Measurements from ENCODE around the gene CDK5RAP2.

Gene CDK5RAP2

DNA sequence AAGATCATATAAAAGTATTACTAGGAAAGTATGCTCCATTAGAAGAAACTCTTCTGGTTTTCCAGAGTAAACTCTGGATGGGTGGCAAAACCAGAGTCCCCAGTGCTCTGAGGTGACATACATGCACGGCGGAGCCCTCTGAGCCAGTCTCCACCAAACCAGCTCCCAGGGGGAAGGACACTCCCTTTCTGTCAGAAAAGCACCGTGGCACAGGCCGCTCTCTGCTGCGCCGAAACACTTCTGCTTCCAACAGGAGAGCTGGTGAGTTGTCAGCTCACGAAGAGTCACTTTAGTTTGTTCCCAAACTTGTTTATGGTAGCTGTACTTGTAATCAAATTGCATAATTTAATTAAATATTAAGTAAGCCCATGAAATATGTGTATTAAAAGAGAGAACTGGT, 184.6 kb downstream of the CDK5RAP2 start:
- DNase-seq, result no peak

DNA sequence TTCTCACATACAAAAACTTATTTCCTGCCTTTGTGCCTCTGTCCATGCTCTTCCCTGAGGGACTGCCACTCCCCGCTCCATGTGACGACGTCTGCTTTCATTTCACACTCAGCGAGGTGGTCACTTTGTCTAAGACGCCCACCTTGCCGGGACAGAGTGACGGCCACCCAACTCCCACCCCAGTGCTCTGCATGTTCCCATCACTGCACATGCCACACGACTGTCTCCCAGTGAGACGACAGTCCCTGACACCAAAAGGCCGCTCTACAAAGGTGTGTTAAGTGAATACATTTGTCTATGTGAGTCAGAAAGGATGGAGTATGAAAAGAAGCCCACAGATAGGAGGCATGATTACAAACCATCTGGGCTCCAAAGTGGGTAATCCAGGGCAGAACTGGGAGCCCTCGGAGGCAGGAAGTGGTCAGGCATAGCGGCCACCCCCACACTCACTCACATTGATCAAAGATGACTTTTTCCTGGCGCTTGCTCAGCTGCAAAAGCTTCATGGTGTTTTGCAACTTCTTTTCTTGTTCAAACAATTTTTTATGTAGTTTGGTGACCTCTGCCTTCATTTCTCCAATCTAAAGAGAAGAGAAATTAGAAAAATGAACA, 185.8 kb downstream of the CDK5RAP2 start:
- DNase-seq, result no peak

DNA sequence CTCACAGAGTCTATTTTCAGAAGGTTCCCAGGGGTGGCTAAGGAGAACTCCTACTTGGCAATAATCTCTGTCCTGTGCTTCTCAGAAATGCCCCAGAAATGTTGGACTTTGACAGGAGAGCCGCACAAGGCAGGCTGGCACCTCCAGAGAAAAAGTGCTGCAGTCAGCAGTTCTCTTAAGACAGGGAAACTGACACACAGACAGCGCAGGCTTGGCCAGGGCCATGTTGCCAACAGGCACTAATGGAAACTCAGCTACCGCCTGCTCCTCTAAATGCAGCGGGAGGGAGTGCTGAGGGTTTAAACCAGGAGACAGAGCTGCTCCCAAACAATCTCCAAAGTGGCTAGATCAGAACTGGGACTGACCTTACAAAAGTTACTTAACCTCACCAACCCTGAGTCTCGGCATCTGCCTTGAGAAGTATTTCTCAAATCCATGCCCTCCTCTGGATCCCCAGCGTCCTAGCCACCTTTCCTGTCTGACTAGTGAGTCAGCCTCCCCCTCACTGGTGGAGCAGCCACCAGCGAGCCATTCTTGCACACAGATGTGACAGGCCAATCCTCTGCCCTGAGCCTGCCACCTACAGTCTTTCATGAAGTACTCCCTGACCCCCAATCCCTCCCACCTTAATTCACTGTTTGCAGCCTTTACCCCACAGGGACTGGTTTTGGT, 186.4 kb downstream of the CDK5RAP2 start:
- no peak for DNase-seq

DNA sequence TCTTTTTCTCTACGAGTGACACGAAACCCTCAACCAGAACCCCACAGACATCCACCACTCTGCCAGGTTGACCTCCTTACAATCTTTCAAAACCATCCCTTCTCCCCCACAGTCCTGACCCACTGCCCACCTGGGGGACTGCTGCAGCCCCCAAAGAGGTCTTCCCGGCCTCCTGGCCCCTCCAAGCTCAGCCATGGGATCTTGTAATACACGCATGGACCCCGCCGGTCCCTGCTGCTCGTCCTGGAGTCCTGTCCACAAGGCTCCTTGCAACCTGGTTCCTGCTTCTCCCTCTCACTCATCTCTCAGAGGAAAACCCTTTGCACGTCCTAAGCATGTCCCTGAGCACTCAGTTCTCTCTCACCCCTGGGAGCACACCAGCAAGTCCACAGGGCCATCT, 187.3 kb downstream of the CDK5RAP2 start:
- no peak for DNase-seq

DNA sequence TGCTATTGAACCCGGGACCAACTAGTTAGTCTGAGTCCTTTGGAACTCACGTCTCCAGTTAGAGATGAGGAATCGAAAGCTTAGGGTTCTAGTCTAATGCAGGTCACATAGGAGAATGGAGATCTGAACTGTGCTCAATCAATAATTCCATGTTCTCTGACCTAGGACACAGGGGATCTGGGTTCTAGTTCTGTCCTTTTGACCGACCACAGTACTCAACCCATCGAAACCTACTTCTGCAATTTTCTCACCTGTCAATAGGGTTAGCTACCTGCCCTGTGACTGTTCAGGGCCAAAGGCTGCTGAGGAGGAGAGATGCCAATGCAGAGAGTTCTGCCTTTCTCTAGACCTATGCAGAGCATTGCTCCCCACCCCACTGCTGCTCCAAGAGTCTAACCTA, 187.7 kb downstream of the CDK5RAP2 start:
- no peak for DNase-seq

DNA sequence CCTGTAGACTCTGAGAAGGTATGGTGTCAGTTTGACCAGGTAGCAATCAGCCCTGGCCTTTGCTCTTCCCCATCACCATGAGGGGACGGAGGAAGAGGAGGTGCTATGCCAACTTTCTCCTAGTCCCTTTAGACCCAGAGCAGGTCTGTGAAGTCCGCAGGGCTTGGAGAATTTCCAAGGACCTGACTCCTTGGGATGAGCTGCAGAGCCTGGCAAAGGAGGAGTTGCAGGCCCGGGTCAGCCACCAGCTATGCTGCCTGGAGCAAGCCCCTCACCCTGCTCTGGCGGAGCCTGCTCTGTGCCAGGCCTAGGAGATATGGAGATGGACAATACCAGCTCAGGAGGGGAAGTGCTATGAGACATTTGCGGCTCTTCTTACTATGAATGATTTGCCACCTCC, 188.3 kb downstream of the CDK5RAP2 start:
- no peak for DNase-seq

DNA sequence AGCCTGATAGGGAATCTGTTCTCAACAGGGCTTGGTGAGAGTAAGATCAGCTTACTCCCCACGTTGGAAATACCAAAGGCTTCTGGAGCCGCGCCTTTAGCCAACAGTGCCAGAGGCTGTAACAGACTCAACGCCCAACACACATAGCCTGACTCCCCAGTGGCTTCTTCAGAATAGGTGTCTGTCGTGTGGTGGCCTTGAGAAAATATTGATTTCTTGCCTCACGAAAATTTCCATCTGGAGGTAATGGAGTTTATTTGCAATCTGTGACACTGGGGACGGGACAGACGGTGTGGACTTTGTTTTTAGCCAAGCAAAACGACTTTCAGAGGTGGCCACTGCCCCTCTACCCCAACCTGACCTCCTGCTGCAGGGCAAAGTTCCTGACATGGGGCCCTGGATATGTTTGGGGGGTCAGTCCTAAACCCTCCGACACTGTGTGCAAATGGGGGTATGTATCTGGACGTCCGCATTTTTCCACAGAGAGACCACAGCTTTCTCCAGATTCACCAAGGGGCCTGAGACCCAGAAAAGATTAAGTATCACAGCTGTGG, 189.3 kb downstream of the CDK5RAP2 start:
- no peak for DNase-seq

DNA sequence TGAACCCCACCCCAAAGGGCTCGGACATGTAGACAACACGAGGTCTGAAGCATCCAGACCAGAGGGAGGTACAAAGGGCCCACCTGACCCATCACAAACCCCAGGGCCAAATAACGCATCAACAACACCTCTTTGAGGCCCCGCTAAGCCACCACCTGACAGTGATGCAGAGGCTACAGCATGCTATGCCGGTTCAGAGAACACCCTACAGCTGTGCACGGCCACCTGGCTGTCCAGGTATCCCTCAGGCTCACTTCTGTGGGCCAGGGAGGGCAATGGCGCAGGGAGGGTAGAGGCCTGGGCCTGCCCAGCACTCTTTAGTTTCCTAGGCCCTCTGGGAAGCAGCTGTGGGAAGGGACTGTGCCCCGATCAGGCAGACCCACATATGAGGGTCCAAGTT, 190.1 kb downstream of the CDK5RAP2 start:
- DNase-seq, result no peak

DNA sequence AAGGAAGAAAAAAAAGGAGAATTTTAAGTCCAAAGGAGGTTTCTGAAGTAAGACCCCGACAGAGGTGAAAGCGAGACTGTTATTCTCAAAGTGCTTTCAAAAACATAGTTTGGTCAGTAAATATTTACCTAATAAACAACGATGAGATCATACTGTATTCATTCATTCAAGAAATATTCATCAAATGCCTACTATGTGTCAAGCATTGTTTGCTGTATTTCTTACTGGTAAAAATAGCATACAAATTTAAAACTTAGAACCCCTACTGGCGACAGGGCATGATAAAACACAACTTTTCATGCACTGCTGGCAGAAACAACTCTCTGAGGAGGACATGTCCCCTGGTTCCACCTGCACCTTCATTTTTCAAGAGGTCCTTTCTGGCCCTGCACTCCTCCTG, 190.7 kb downstream of the CDK5RAP2 start:
- DNase-seq, result no peak

DNA sequence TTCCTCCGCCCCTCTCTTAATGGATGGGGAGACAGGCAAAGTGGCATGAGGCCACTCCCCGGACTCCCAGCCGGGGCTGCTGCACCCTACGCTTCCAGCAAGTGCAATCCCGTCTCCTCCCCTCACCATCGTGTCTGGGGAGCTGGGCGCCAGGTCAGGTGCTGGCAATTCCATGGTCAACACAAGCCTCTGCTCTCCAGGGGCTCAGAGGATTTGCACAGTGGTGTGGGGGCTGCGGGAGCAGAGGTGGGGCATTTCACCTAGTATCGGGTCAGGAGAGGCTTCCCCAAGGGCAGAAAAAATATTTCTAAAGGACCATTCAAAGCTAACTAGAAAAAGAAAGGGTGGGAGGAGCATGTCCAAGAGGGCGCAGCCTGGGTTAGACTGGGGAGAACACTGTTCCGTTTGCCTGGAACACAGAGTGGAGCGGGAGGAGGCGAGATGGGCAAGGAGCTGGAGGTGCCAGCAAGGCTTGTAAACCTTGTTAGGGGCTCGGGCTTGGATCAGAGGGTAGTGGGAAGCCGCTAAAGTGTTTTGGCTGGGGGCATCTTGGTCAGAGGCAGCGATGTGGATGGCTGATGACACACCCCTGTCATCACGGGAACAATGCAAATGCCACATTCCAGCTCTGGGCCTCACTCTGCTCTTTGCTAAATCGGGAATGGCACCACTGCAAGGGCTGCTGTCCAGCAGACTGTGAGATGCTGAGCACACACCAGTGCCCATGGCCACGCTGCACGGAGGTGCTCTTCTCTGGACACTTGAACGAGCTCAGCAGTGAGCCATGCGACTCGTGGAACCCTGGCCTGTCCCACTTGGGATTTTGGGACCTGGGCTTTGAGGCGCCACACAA, 191.7 kb downstream of the CDK5RAP2 start:
- DNase-seq, result no peak

DNA sequence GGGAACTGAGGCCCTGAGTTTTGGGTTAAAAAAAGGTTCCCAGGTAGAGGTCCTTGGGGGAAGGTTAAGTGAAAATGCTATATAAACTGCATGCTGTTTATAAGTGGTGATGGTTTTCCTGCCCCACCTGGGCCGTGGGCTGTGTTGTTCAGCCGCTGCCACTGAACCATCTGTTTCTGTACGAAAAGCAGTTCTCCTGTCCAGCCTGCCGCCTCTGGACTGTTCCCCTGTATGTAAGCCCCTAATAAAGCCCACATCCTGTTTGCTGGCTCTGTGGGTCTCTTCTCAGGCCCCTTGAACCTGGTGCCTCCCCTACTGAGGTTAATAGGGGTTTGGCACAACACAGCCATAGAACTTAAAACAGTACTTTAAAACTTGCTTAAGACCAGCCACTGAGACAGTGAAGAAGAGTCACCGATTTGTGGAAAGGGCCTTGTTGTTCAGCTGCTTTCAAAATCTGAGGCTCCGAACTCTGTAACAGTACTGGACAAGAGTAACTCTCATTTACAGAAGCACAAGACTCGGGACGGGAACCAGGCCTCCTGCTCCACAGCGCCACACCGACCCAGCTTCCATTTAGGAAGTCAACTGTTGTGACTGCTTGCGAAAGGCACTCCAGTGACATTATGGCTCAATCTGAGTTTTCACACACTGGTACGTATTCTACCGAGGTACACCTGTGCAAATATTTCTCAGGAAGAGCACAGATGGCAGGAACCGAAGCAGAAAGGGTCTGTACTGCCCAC, 192.5 kb downstream of the CDK5RAP2 start:
- DNase-seq, result no peak

DNA sequence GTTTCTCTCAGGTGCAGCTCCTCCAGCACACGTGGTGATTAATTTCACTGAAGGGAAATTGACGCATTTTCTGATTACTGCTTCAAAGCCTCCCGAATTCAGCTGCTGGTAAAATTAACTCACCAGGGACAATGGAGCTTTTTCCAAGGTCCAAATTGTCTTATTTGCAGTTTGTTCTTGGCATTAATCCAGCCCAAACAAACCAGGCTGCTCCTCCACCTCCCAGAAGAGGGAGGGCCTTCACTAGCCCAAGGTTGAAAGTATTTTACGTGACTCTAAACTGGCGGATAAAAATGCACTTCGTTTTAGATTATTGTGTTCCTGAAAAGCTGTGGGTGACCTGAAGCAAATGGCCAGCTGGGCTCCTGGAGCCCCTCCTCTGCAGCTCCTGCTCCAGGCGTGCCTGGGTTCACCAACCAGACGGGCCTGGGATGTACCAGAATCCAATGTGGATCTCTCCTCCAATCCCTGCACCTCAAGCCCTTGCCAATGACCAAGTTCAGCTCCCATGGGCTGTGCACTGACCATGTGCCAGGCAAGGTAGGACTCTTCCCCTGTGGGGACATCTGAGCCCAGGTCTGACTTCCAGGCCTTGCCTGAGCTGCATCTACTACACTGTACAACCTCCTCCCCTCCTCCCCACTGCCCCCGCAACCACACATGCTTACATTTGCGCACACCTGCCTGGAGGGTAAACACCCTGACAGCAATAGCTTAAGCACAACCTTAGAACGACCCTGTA, 193.4 kb downstream of the CDK5RAP2 start:
- no peak for DNase-seq

DNA sequence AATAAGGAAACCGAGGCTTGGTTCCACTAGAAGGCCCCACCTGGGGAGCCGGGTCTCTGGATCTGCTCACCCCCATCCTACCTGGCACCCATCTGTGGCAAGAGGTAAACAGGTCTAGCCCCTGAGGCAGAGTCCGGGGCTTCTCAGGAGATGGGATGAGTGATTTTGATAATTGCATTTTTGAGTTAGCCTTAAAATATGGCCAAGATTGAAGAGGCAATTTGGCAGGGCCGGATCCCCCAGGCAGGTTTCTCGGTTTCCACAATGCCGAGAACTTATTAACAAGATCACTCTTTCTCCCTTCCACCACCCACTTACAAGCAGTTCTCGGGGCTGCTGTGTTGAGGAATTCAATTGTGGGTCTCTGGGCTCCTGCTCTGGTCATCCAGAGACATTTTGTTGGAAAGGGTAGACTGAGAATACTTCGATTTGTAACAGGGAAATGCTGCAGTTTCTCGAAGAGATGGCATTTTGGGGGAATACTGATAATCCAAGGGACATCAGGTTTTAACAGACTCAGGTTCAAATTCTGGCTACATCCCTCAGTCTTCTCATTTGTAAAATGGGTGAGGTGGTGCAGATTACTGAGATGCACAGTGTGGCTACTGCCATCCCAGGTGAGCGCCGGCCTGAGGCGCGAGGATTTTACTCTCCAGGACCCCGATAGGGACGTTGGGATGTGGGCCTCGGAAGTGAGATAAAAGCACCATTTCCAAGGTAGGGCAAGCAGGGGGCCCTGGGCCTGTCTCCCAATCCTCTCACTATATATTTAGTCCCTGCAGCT, 194.2 kb downstream of the CDK5RAP2 start:
- DNase-seq, result no peak

DNA sequence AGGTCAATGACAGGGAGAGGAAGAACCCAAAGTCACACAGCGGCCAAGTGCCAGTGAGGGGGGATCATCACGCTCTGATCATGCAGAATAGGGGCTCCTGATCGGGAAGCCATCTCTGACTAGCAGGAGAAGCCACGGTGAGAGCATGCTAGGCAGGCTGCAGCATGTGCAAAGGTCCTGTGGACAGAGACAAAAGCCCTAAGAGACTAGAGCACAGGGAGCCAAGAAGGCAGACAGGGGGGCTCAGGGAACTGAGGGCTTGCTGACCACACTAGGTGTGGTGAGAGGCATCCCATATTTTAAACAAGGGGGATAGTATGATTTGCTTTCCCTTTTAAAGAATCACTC, 195.1 kb downstream of the CDK5RAP2 start:
- no peak for DNase-seq

DNA sequence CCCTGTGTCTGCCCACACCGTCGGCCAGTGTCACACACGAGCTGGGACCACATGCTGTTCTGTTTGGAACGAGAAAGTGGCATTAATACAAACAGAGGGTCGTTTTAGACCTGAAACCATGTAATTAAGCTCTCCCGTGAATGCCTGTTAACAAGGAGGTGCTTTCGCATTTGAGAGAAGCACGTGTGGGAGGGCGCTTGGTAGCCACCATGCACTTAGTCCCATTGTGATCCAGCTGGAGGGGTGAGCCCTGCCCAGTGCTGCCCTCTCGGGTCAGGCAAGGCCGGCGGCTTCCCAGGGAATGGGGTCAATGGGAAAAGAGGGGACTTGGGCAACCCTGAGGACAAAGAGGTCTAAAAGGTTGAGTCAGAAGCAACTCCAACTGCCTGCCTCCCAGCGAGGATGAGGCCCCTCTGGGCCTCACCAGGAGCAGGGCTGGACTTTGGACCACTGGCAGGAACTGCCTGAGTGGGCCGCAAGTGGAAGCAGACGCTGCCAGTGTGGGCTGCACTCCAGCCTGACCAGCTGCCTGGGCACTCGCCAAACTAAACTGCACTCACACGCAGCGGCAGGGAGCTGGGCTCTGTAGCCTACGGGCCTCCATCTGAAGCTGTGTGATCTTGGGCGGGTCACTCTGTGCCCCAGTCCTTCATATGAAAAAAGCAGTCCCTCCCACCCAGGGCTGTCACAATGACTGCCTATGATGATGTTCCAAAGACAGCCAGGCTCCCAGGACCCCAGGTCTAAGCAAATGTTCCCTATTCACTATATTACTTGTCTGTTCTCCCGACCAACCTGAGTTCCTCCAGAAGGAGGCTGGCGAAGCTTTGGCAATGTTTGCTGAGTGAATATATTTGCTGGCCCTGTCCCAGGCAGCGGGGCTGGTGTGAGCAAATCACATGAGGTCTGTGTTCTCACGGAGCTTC, 195.7 kb downstream of the CDK5RAP2 start:
- peak in 1 of 2 donors; percentile 30 for DNase-seq

DNA sequence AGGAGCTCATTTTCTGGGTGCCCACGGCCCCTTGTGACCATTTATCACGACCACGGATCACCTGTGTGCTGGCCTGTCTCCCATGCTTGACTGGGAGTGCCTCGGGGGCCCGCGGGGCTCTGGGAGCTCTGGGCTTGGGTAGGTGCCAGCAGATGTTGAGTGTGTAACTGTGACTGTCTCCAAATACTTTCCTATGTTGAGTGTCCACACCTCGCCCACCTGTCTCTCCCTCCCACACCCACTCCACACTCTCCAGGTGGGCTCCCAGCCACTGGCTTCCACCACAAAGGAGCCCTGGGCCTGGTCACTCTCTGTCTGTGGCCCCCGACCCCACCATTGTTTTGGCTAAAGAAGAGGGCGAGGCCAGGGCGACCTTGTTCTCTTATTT, 196.4 kb downstream of the CDK5RAP2 start:
- no peak for DNase-seq

DNA sequence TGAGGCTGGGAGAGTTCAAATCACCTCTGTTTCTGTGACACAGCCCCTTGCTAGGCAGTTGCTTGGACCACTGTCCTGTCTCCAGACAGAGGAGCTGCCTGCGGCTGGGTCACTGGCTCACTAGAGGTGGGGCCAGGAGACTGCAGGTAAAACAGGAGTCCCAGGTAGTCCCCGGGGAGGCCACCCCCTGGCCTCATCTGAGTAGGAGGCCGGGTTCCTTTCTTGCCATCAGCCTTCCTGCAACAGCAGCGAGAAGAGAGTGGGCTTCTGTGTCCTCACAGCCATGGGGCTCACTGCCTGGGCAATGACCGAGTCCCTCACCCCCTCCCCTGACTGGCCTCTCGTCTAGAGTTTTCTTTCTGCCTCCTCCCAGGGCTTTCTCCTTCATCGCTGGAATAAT, 197.5 kb downstream of the CDK5RAP2 start:
- DNase-seq, result no peak

DNA sequence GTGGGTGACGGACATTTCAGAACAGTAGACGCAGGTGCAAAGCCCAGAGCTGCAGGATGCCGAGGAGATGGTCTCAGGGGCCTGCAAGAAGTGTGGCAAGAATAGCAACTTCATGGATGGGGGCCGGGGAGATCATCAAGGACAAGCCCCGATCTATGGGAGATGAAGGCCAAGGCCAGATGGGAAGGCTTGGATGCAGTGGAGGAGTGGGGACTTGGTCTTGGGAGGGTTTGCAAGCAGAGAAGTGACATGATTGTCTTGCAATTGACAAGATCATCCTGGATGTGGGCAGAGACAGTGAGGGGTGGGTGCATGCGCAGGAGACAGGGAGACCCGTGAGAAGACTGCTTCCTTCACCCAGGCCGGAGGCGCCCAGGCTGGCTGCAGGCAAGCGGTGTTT, 198.1 kb downstream of the CDK5RAP2 start:
- no peak for DNase-seq

DNA sequence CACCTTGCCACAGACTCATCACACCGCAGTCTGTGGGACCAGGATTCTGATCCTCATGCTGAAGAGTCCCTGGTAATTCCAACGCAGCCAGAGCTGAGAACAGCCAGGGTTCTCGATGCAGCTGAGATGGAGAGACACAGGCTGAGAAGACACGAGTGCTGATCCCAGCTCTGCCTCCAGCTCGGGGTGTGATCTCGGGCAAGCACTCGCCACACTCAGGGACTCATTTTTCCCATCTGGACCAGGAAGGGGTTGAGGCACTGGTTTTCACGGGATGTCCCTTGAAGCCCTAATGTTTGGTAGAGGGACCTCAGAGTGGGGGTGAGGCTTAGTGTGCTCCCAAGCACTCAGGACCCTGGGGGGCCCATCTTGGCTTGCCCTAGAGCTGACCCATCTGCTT, 200.4 kb downstream of the CDK5RAP2 start:
- no peak for DNase-seq

DNA sequence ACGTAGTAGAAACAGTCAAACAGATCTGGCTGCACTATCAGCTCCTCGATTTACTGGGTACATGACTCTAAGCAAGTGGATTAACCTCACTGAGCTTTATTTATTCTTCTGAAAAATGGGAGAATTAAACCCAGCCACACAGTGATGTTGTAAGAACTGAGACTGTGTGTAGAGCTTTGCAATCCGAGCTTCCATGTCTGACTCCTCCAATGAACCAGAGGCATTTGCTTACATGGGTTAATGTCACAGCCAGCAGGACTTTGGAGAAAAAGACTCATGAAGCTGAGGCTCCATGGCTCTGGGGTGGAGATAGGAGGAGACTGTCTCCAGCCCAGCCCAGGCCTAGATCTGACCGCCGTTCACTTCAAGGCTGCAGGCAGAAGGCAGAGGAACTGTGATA, 201.3 kb downstream of the CDK5RAP2 start:
- no peak for DNase-seq

Measured in hippocampal formation (tissue), 2 donors.